Neuronal stem cell (in vitro differentiated cells): Measurements from ENCODE around the gene NCS1.
A peak's percentile ranks its signal among the peaks of the same experiment; 100 is the strongest.

Experiments used
- DNase-seq: peaks from one replicate; pipeline ENCODE4 v3.0.0-alpha.2; 2013; ENCODE audit warnings: low spot score
- H2AFZ ChIP-seq: one replicate; pipeline ENCODE4 v1.6.1; 2013; ENCODE audit warnings: mild to moderate bottlenecking, low read length, inconsistent platforms
- H2AK5ac ChIP-seq: 2 replicates; pipeline ENCODE4 v1.6.1; 2013; ENCODE audit warnings: low read depth, mild to moderate bottlenecking, inconsistent platforms, low read length, moderate library complexity, mixed read lengths
- H2BK120ac ChIP-seq: 2 replicates; pipeline ENCODE4 v1.6.1; 2013; ENCODE audit warnings: low read depth, mild to moderate bottlenecking, inconsistent platforms, low read length, moderate library complexity, mixed read lengths
- H2BK12ac ChIP-seq: one replicate; pipeline ENCODE4 v1.6.1; 2013; ENCODE audit warnings: low read length, inconsistent platforms
- H2BK15ac ChIP-seq: 2 replicates; pipeline ENCODE4 v1.6.1; 2013; ENCODE audit warnings: mild to moderate bottlenecking, low read length, inconsistent platforms, mixed read lengths
- H2BK5ac ChIP-seq: one replicate; pipeline ENCODE4 v1.6.1; 2013; ENCODE audit warnings: inconsistent platforms, mild to moderate bottlenecking, low read length, moderate library complexity
- H3K14ac ChIP-seq: one replicate; pipeline ENCODE4 v1.6.1; 2013; ENCODE audit warnings: low read length, inconsistent platforms
- H3K18ac ChIP-seq: 2 replicates; pipeline ENCODE4 v1.6.1; 2013; ENCODE audit warnings: low read length, inconsistent platforms
- H3K23ac ChIP-seq: 2 replicates; pipeline ENCODE4 v1.6.1; 2013; ENCODE audit warnings: low read depth, mild to moderate bottlenecking, mixed read lengths, low read length, inconsistent platforms; ENCODE audit not compliant: poor library complexity
- H3K27ac ChIP-seq: replicated peaks from 3 replicates; pipeline ENCODE4 v1.5.1; 2013; ENCODE audit warnings: low read length, inconsistent platforms
- H3K27me3 ChIP-seq, 3 experiments: 2 replicates each; pipeline ENCODE4 v1.6.1; 2013; ENCODE audit warnings: low read length in 3 of 3, mild to moderate bottlenecking in 2 of 3, inconsistent platforms in 1 of 3, low read depth in 1 of 3, mixed read lengths in 1 of 3, moderate library complexity in 1 of 3; ENCODE audit not compliant: control insufficient read depth in 3 of 3, insufficient read depth in 3 of 3
- H3K36me3 ChIP-seq, 2 donors: replicated peaks in 1 of 2; 2 replicates each; pipeline ENCODE4 v1.6.1; 2013; ENCODE audit warnings: low read length in 2 of 2; ENCODE audit not compliant: control insufficient read depth in 2 of 2, insufficient read depth in 2 of 2
- H3K4ac ChIP-seq: 2 replicates; pipeline ENCODE4 v1.6.1; 2013; ENCODE audit warnings: inconsistent platforms, mild to moderate bottlenecking, low read length, moderate library complexity
- H3K4me1 ChIP-seq, 2 donors: 1 replicate in 1 of 2; 2 replicates in 1 of 2; pipeline ENCODE4 v1.6.1; 2013; ENCODE audit warnings: low read length in 2 of 2, low read depth in 1 of 2; ENCODE audit not compliant: control insufficient read depth in 2 of 2, insufficient read depth in 1 of 2
- H3K4me2 ChIP-seq: one replicate; pipeline ENCODE4 v1.6.1; 2013; ENCODE audit warnings: mild to moderate bottlenecking, low read length, inconsistent platforms; ENCODE audit not compliant: insufficient read depth, poor library complexity, severe bottlenecking
- H3K4me3 ChIP-seq, 2 donors: 2 replicates each; pipeline ENCODE4 v1.5.1; 2013; ENCODE audit warnings: low read length in 2 of 2, mild to moderate bottlenecking in 2 of 2, inconsistent platforms in 1 of 2, moderate library complexity in 1 of 2
- H3K79me1 ChIP-seq: one replicate; pipeline ENCODE4 v1.6.1; 2013; ENCODE audit warnings: low read depth, mild to moderate bottlenecking, inconsistent platforms, low read length, moderate library complexity
- H3K9ac ChIP-seq: one replicate; pipeline ENCODE4 v1.6.1; 2013; ENCODE audit warnings: mild to moderate bottlenecking, low read depth, low read length, inconsistent platforms; ENCODE audit not compliant: poor library complexity
- H3K9me3 ChIP-seq, 2 donors: replicated peaks in 1 of 2; 2 replicates each; pipeline versions ENCODE3 to v1.6.1; 2013; ENCODE audit warnings: low read length in 2 of 2, mild to moderate bottlenecking in 2 of 2, inconsistent platforms in 1 of 2, low read depth in 1 of 2, mixed read lengths in 1 of 2, moderate library complexity in 1 of 2; ENCODE audit not compliant: control insufficient read depth in 2 of 2, insufficient read depth in 1 of 2
- H4K8ac ChIP-seq: one replicate; pipeline ENCODE4 v1.6.1; 2013; ENCODE audit warnings: low read depth, mild to moderate bottlenecking, inconsistent platforms, low read length, moderate library complexity
- H4K91ac ChIP-seq: one replicate; pipeline ENCODE4 v1.6.1; 2013; ENCODE audit warnings: low read length, low read depth, mild to moderate bottlenecking, inconsistent platforms; ENCODE audit not compliant: poor library complexity
- WGBS, 2 donors: extraction: QIAGEN DNeasy Blood & Tissue Kit; methylation state at CpG; one replicate each; pipeline ENCODE4 v1.1.7; 2013; ENCODE audit warnings: missing lambda C conversion rate in 2 of 2, mixed read lengths in 1 of 2; ENCODE audit not compliant: insufficient read length in 2 of 2, insufficient replicate concordance in 1 of 2; ENCODE audit errors: extremely low coverage in 2 of 2; 5-methylcytosine and 5-hydroxymethylcytosine counted together

Gene NCS1

GRCh38 chr9:130167927-130168326 is 4.3 kb upstream of the NCS1 start:
- no CpG with 5 or more reads among the region's 6 CpGs for WGBS, 2 donors
- H4K8ac ChIP-seq, result no peak overlapping the region
- no peak for DNase-seq

GRCh38 chr9:130171226-130172148 is 717 bp upstream of the NCS1 start:
- peak overlapping the region; percentile 59 to 81 for H3K4me3 ChIP-seq
- H3K9me3 ChIP-seq, result peaks cover 0 to 4% of the 10 kb centered on the region in 2 donors
- H3K9ac ChIP-seq, result peak overlapping the region; percentile 75
- H3K18ac ChIP-seq, result peak overlapping the region; percentile 97
- WGBS, 2 donors, result no CpG with 5 or more reads among the region's 45 CpGs
- H4K8ac ChIP-seq, result no peak overlapping the region
- peaks cover under 1 to 2% of the 10 kb centered on the region in 2 donors for H3K36me3 ChIP-seq
- no peak overlapping the region for H3K27ac ChIP-seq
- peaks cover 10 to 26% of the 10 kb centered on the region in 2 donors for H3K4me1 ChIP-seq
- peaks cover 16% of the 10 kb centered on the region for H3K79me1 ChIP-seq
- H4K91ac ChIP-seq, result no peak overlapping the region
- H3K27me3 ChIP-seq, result peaks cover 0 to 15% (median 0%) of the 10 kb centered on the region in 3 experiments
- no peak overlapping the region for H3K4ac ChIP-seq
- peak overlapping the region; percentile 92 for H2BK5ac ChIP-seq
- H3K14ac ChIP-seq, result no peak overlapping the region
- peak overlapping the region; percentile 63 for H2BK120ac ChIP-seq
- DNase-seq, result no peak
- peak overlapping the region; percentile 92 for H3K4me2 ChIP-seq
- peak overlapping the region; percentile 85 for H2AK5ac ChIP-seq
- H2AFZ ChIP-seq, result peak overlapping the region; percentile 95
- peak overlapping the region; percentile 68 for H2BK12ac ChIP-seq
- H3K23ac ChIP-seq, result no peak overlapping the region
- H2BK15ac ChIP-seq, result peak overlapping the region; percentile 98

More at GRCh38 chr9:130167927-130168326, 4.3 kb upstream of the NCS1 start:
- Histone ChIP-seq H3K9me3 (peaks cover 0 to 4% of the 10 kb centered on the region in 2 donors), H3K27ac (no peak overlapping the region), H3K36me3 (no peaks in the 10 kb centered on the region), H3K4ac (no peak overlapping the region), H3K27me3 (peaks cover 0 to 15% (median 0%) of the 10 kb centered on the region in 3 experiments), H3K79me1 (no peaks in the 10 kb centered on the region), H3K4me3 (no peak overlapping the region), H2AFZ (no peak overlapping the region), H2BK120ac (no peak overlapping the region), H2BK12ac (no peak overlapping the region), H3K4me2 (no peak overlapping the region), H4K91ac (no peak overlapping the region), H2AK5ac (no peak overlapping the region), H2BK15ac (no peak overlapping the region), H3K23ac (no peak overlapping the region), H3K18ac (no peak overlapping the region), H2BK5ac (no peak overlapping the region), H3K14ac (no peak overlapping the region), H3K9ac (no peak overlapping the region), H3K4me1 (peaks cover 6 to 11% of the 10 kb centered on the region in 2 donors)

GRCh38 chr9:130172858-130173665 is 858 bp downstream of the NCS1 start:
- Histone ChIP-seq H3K4me1 (peaks cover 10 to 25% of the 10 kb centered on the region in 2 donors), H2BK5ac (no peak overlapping the region), H3K4me2 (peak overlapping the region; percentile 99), H4K91ac (no peak overlapping the region), H3K18ac (peak overlapping the region; percentile 92), H4K8ac (no peak overlapping the region), H3K27ac (no peak overlapping the region), H2BK15ac (peak overlapping the region; percentile 32), H3K4ac (peak overlapping the region; percentile 91), H2AK5ac (peak overlapping the region; percentile 94), H3K27me3 (peaks cover 0 to 15% (median 0%) of the 10 kb centered on the region in 3 experiments), H2AFZ (peak overlapping the region; percentile 82), H3K23ac (peak overlapping the region; percentile 29), H3K9me3 (peaks cover 0 to 2% of the 10 kb centered on the region in 2 donors), H3K79me1 (peaks cover 18% of the 10 kb centered on the region), H2BK120ac (no peak overlapping the region), H3K14ac (peak overlapping the region; percentile 92), H3K36me3 (peaks cover 3 to 6% of the 10 kb centered on the region in 2 donors), H3K9ac (peak overlapping the region; percentile 91), H3K4me3 (peak overlapping the region; percentile 59 to 82), H2BK12ac (no peak overlapping the region)
- no CpG with 5 or more reads among the region's 57 CpGs for WGBS, 2 donors
- DNase-seq, result no peak
